HG03139 (cell line): ENCODE results near the gene SHQ1.
"Not testable (repeated sequence)": the region's sequence is repeated elsewhere in the genome, so short reads cannot be mapped to it uniquely, and the experiment has no call there.

Source experiments
- ATAC-seq: cut with Tn5 transposase; IDR thresholded peaks from one replicate; pipeline ENCODE4 v1.9.1; 2021; ENCODE audit not compliant: unreplicated experiment

The SHQ1 gene

DNA sequence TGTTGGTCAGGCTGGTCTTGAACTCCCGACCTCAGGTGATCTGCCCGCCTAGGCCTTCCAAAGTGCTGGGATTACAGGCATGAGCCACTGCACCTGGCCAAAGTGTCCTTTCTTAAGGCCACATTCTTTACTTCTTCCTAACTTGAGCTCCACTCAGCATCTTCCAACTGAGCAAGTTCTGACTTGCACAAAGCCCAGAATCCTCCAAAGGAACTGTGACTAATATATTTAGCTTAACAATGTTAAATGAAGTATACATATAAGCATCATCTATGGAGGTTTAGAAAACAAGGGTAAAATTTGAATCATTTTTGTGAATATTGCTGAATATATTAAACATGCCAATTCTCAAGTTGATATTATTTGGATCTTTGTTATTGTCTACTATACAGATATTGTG lies 93.7 kb downstream of the SHQ1 start:
- no peak for ATAC-seq

DNA sequence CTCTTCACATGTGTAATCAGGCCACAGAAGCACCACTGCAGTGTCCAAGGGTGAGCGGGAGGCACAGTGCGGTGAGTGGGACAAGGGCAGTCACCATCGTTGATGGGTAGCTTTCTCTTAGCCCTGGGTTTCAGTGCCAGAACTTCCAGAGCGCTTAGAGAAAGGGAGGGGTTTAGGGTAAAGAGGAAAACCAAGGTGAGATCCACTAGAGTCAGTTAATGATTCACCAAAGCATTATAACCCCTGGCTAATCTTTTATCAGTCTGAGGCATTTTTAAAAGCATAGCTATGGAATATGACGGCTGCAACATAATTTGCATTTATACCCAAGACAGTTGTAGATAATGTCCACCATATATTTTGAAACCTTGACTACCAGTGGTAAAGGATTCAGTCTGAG lies 94.8 kb downstream of the SHQ1 start:
- no peak for ATAC-seq

DNA sequence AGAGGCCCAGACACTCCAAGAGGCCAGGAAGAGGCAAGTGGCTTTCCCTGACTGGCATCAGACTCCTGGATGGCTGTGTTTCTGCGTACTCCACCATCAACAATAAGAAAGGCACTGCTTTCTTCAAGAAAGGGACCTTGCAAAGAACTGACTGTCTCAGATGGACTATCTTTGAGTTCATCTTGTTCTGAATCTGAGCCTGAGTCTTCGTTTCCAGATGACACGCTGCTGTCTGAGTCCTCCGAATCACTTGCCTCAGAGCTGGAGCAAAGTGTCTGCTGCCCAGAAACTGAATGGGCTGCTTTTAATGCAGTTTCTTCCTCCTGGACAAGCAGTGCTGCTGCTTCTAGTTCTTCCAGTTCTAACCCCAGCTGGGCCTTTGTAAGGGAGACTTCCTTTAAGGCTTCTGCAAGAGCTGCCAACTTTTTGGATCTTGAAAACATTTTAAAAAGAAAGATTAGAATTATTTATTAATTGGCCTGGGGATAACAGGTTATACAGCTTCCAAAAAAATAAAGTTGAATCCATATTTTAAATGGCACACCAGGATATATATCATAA lies 97.8 kb downstream of the SHQ1 start:
- ATAC-seq, result no peak

DNA sequence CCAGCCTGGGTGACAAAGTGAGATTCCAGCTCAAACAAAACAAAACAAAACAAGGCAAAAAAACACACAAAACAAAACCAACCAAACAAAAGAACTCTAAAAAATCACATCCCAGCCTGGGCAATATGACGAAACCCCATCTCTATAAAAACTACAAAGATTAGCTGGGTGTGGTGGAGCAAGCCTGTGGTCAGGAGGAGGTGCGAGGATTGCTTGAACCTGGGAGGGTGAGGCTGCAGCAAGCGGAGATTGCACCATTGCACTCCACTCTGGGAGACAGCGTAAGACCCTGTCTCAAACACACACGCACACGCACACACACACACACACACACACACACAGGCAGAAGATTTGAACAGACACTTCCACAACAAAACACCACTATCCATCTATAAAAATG lies 99.6 kb downstream of the SHQ1 start:
- ATAC-seq, result no peak

DNA sequence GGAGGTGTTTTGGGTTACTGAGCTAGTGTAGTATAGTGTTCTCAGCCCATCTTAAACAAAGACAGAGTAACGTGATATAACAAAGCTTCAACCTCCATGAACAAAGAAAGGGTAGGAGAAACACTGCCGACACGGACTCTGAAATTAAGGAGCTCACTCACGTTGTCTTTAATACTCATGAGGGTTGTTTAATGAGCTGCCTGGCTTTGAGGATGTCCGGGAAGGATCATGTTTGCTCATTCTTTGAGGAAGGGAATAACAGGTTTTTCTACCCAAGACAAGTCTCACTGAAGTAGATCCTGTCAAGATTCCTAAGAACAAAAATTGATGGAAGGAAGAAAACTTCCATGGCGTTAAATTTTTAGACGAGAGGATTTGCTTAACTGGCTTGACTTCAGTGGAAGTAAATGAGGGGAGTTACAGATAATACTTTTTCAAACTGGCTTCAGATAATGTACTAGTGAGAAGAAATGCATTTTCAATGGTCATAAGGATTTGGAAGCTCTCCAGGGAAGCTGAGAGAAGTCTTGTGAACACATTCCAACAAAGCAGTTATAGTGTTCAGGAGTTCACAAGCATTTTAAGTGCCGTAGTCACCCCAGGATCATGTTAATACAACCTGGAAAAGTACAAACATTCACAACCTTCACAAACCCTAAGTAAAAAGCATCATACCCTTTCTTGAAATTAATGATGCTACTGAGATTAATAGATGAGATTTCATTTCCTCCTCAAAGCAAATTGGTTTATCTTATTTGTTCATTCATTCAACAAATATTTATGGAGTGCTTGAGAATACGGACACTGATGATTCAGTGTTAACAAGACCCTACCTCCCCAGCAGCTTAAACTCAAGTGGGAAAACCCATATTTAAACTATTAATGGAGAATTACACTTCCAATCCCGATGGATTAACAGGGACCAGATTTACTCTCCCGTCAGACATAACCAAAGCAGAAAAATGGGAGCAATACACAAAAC lies 101.5 kb downstream of the SHQ1 start:
- no peak for ATAC-seq

DNA sequence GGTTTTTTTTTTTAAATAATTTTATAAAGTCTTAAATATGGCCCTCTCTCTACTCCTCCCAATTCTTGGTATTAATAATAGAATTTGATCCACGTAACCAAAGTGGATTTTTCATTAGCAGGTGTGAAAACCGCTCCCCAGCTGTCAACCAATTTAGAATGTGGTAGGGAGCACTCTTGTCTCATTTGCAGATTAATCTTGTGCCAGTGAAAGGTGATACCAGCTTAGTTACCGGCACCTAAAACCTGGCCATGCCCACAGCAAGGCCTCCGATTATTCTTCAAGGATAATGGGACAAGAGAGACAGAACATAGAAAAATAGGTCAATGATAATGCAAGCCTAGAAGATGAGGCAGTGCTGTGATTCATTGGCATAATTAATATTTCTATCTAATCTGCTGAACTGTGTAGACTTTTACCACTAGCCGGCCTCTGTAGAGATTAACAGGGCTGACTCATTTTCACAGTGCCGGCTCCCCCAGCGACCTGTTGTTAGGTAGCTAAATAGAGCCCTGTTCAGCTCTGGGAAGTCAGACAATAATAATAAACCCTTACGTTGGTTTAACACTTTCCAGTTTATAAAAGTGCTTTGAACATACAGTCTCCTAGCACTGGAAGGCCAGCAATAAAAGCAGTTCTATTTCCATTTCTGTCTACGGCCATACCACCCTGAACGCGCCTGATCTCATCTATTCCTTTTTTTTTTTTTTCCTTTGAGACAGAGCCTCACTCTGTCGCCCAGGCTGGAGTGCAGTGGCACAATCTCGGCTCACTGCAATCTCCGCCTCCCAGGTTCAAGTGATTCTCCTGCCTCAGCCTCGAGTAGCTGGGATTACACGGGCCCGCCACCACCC lies 102.9 kb downstream of the SHQ1 start:
- no peak for ATAC-seq

DNA sequence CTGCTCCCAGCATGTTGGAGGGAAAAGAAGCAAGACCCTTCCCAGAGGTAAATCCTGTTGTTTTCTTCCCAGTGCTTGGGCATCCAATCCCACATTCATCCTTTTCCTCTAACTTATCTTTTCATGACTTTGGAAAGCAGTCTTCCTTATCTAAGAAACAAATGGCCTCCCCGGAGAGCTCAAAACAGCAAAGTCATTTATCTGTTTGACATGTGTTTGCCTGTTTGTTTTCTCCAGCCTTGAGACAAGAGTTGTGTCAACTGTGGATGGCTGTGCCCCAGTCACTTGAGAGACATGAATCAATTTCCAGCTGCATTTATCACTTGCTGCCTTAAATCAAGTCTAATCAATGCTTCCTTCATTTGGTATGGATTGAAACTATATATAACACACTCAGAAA lies 103.9 kb downstream of the SHQ1 start:
- no peak for ATAC-seq

DNA sequence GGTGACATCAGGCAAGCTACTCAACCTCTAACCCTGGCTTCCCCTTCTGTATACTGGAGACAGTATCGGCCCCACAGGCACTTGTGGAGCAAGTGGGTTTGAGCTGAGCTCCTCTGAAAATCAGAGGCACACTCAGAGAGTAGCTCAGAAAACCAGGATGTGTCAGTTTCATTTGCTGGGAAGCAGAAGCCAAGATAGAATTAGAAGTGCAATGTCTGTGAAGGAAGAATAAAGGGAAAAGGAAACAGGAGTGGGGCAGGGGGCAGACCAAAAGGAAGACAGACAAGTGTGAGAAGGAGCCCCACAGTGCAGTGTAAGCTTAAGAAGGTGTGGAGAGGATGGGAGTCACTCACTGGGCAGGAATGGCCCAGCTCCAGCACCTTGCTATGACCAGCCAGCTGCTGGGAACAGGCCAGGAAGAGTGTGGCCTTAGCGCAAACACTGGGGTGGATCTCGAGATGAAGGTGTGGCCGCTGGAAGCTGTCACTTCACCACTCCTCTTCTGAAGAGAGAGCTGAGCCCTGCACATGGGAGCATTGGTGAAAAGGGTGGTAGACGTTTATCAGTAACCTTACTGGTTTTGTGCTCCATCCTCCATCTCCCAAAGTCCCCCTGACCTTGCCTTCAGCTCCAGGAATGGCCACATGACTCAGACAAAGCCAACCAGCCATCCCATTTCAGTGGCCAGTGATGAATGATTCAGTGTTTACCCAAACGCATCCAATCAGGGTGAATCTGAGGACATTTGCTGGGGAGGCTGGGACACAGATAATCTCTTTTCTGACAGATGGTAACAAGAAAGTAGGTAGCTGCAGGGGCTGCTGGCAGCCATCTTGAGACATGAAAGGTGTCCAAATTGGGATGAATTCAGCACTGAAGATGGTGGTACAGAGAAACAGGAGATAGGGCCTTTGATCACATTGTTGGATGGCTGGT lies 108.4 kb downstream of the SHQ1 start:
- no peak for ATAC-seq

DNA sequence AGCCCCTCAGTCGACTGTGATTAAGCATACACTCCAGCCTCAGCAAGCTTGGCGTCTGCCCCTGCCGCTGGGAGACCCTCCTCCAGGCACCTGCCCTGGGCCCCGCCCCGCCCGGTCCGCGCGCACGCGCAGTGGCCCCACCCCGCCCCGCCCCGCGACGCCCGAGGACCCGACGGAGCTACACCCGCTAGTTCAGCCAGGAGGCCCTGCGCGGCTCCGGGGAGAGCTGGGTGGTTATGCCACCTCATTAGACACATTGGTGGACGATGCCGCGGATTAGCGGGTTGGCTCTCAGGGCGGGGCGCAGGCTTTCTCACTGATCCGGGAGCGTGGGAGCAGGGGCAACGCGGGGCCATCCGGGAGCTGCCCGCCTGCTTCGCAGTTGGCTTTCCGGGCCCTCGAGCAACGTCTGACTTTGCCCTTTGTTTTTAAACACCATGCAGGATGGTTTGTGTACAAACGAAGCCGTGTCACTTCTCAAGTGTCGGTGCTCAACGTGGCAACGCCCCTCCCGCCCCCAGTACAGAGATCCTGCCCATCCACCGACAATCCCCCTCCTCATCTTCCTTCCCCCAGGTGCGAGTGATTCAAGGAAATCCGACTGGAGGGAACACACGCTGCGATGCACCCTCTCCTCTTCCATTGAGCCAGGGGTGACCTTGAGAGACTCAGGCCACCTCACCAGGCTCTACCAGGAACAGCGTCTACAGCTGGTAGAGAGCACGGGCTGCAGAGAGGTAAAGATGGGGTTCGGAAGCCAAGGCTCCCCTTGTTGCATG lies 109.3 kb downstream of the SHQ1 start:
- no peak for ATAC-seq

DNA sequence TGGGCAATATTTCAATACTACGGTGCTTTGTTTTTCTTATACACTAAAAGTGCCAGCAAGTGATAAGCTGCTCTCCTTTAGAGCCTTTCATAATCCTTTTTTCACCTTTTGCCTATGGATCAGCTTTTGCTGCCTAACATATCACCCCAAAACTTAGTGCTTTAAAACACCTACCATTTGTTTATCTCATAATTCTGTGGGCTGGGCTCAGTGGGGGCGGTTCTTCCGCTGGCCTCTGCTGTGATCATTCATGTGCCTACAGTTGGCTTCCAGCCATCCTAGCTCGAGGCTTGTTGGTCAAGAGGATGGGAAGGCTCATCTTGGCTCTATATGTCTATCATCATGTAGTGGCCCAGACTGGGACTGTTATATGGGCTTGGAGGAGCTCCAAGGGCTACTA lies 113.2 kb downstream of the SHQ1 start:
- ATAC-seq, result not testable (repeated sequence)

DNA sequence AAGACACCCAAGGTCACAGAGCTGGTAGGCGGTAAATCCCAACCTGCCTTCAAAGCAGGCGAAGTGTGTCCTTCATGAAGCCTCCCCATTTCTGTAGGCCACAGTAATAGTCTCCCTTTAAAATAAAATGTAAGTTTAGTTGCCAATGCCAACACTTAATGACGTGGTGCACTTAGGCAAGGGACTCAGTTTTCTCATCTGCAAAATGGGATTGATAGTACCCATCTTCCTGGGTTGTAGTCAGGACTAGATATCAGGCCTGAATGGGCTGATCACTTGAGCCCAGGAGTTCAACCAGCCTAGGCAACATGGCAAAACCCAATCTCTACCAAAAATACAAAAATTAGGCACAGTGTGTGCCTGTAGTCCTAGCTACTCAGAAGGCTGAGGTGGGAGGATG lies 114.6 kb downstream of the SHQ1 start:
- no peak for ATAC-seq

DNA sequence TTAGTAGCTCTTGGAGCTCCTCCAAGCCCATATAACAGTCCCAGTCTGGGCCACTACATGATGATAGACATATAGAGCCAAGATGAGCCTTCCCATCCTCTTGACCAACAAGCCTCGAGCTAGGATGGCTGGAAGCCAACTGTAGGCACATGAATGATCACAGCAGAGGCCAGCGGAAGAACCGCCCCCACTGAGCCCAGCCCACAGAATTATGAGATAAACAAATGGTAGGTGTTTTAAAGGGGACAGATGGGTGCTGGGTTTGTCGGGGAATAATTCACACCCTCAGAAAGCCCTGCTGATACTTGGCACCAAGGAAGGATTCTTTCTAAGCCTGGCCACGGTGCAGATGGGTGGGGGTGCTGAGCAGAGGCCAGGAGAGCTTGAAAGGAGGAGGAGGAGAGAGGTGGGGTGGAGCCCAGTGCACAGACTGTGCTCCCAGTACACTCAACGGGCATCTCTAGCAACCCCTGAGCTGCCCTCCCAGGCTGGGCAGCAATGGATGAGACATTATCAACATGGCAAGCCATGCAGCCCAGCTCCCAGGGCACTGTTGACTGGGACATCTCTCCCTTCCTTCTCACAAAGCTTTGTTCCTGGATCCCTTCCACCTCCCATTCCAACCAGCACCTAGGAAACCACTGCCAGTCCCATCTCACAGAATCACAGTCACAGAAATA lies 115.4 kb downstream of the SHQ1 start:
- not testable (repeated sequence) for ATAC-seq

DNA sequence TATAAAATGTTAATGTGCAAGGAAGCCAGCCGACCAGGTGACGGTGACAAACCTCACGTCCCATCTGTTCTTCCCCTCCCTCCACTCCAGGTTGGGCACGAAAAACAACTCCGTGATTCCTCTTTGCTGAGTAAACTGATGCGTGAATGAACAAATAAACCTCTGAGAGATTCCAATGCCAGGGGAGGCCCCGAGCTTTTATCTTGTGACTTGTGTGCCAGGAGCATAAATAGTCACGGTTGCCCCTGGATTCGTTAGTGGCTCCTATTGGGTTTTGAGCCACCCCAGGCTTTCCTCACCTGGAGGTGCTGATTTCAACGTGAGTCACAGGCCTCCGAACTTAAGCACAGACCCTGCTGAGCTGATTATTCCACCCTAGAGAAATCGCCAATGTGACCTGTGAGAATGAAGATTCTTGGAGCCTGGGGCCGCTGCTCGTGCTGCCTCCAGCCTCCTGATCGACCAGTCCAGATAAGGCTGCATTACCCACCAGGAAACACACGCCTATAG lies 119.2 kb downstream of the SHQ1 start:
- ATAC-seq, result no peak

DNA sequence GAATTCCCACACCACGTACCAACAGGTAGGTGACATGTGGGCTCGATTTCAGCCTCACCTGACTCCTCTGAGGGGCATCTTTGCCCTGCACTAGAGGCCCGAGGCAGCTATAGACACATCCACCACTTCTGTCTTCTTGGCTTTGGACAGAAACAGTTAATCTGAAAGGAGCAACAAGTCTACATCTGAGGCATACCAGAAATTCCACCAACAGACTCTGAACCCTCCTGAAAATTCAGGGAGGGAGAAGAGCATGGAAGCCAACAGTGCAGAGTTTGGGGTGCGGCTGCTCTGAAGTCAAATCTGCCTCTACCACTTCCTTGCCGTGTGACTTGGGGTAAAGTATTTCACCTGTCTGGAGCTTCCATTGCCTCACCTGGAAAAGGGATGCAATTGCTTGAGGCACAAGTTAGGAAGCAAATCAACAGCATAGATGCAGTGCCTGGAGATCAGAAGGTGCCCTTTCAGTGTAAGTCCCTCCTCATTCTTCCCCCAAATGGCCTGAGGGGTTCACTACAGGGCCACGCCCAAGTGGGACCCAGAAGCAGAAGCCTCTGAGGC lies 119.8 kb downstream of the SHQ1 start:
- no peak for ATAC-seq

DNA sequence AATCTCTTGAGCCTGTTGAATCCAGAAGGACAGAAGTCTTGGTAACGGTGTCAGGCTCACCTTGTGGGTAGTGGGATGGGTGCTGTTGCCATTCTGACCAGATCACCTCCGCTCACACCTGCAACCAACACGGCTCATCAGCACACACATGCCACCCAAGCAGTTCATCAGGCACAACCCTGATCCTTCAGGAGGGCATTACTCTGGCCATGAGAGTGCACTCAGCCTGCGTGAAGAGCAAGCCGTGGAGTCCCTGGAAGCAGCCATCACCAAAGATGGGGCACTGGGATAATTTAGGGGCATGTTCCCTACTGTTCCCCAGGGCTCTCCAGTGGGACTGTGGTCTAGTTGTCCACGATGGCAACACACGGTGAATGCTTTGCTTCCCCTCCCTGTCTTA lies 120.5 kb downstream of the SHQ1 start:
- ATAC-seq, result no peak

DNA sequence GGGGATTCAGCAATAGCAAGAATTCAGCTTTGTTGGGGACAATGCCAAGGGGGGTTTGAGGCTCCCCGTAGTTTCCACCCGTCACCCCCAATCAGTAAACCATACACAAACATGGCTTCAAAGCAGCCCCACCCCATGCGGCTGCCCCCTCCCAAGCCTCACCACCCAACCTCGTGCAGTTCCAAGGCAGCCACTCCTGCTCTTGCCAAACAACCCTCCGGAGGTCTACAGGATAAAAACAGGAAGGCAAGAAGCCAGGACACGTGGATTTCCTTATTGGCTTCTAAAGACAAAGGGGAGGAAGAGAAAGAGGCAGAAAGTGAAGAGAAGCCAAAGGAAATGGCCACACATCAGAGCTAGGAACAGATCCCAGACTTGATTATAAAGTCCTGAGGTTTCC lies 121.1 kb downstream of the SHQ1 start:
- no peak for ATAC-seq

DNA sequence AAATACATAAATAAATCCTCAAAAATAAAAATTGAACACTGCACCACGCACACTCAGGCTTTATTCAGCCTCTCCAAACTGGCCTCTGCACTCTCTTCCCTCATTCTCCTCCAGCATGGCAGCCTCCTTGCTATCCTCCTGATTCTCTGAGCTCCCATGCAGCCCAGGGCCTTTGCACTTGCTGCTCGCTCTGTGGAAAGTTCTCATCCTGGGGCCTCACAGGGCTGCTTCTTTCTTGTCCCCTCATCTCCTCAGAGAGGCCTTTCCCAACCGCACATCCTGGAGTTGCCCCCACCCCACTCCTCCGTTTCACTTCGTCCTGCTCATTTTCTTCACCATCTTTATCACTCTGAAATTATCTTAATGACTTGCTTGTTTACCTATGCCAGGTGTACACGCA lies 123.0 kb downstream of the SHQ1 start:
- no peak for ATAC-seq

DNA sequence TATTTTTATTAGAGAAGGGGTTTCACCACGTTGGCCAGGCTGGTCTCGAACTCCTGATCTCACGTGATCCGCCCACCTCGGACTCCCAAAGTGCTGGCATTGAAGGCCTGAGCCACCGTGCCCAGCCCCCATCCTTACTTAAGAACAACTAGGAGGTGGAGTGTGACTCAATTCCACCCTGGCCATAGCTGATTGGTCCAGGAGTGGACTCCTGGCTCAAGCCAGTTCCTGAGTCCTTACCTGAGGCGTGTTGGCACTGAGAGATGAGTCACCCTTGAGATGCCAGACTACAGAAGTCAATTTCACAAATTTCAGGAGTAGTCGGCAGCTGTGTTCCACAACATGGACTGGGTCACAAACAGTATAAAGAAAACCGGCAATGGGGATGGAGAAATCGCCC lies 124.2 kb downstream of the SHQ1 start:
- ATAC-seq, result no peak
